Naive thymus-derived CD8-positive, alpha-beta T cell (primary cell): ENCODE measurements around the gene RBCK1. TPM values are rescaled to one million over a fixed set of nuclear protein-coding genes. Genes with fewer than 3 reads are reported as not detected.
A peak's percentile ranks its signal among the peaks of the same experiment; 100 is the strongest.
"Not testable (repeated sequence)": the region's sequence is repeated elsewhere in the genome, so short reads cannot be mapped to it uniquely, and the experiment has no call there.

Experiments used
- ATAC-seq, 2 donors: fragments of 150-1000 bp; cut with Tn5 transposase in 1 of 2; sonication (Bioruptor Pico), chemical (Tn5 transposase) in 1 of 2; 1 replicate in 1 of 2; 2 replicates in 1 of 2; pipeline ENCODE4 v1.10.0; 2021; ENCODE audit warnings: mild to moderate bottlenecking in 2 of 2, moderate library complexity in 2 of 2
- POLR2A ChIA-PET: fragments of 350-600 bp; sonication (Branson Sonifier 250); formaldehyde crosslinking; loops from one replicate; lab custom pipeline; 2021; ENCODE audit warnings: antibody characterized with exemption; lab: Charles Lee
- DNase-seq, 10 donors: peaks; one replicate each; pipeline versions ENCODE4 v3.0.0 to v3.0.0-alpha.2; 2020 to 2022
- H3K27ac Mint-ChIP-seq, 10 donors: one replicate each; pipeline ENCODE4 v1.8.0; 2020 to 2022; ENCODE audit warnings: mild to moderate bottlenecking in 10 of 10, mixed read lengths in 10 of 10, moderate library complexity in 4 of 10, inconsistent platforms in 1 of 10
- H3K27me3 Mint-ChIP-seq, 5 donors: one replicate each; pipeline ENCODE4 v1.8.0; 2021 to 2022; ENCODE audit warnings: mixed read lengths in 5 of 5
- H3K36me3 Mint-ChIP-seq, 3 donors: one replicate each; pipeline ENCODE4 v1.8.0; 2020 to 2022; ENCODE audit warnings: mixed read lengths in 3 of 3, mild to moderate bottlenecking in 2 of 3, inconsistent platforms in 1 of 3
- H3K4me1 Mint-ChIP-seq, 4 donors: one replicate each; pipeline ENCODE4 v1.8.0; 2021 to 2022; ENCODE audit warnings: mixed read lengths in 4 of 4
- H3K4me3 Mint-ChIP-seq, 10 donors: one replicate each; pipeline ENCODE4 v1.8.0; 2020 to 2022; ENCODE audit warnings: mild to moderate bottlenecking in 10 of 10, mixed read lengths in 10 of 10, moderate library complexity in 6 of 10, inconsistent platforms in 1 of 10
- H3K9me3 Mint-ChIP-seq, 9 donors: one replicate each; pipeline ENCODE4 v1.8.0; 2020 to 2022; ENCODE audit warnings: mixed read lengths in 9 of 9, mild to moderate bottlenecking in 3 of 9, inconsistent platforms in 1 of 9, moderate library complexity in 1 of 9
- polyA plus RNA-seq, 3 donors: library from polyadenylated mRNA; unstranded; fragments of 300-500 nt; fragmentation: Illumina TruSeq; gene quantifications; one replicate each; pipeline ENCODE4 v1.2.3, GENCODE V29; 2021
- total RNA-seq, 8 experiments: library from RNA in 2 of 8; stranded (reverse) in 2 of 8; gene quantifications; one replicate each; pipeline ENCODE4 v1.2.3 and lab custom pipeline; 2021 to 2026

Gene RBCK1
- total and polyA plus RNA-seq, 5 experiments from 2014 or later, result 65.3 to 116 (median 82.2) TPM

DNA sequence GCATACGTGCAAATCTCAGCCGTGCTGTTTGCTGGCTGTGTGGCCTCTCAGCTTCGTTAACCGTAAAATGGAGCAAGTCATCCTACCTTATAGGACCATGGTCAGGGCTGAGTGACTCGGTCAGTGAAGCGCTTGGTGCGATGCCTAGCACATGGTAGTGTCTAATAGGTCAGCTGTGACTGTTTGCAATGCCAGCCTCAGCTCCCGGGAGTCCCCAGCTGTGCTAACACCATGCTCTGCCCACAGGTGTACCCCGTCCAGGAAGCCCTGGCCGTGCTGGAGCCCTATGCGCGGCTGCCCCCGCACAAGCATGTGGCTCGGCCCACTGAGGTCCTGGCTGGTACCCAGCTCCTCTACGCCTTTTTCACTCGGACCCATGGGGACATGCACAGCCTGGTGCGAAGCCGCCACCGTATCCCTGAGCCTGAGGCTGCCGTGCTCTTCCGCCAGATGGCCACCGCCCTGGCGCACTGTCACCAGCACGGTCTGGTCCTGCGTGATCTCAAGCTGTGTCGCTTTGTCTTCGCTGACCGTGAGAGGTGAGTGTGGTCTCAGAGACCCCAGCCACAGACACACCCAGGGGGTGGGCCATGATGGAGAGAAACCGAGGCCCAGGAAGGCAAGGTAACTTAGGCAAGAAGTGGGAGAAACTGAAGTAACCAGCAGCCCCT lies 16.9 kb upstream of the RBCK1 start:
- ATAC-seq (no peak), DNase-seq (no peak)
- Mint-ChIP-seq H3K36me3 (peaks cover 0 to 77% (median 34%) of the 10 kb centered on the region in 3 donors), H3K27me3 (no peaks in the 10 kb centered on the region), H3K4me1 (peaks cover 0 to 2% (median 0%) of the 10 kb centered on the region in 4 donors), H3K9me3 (no peaks in the 10 kb centered on the region), H3K4me3 (no peak overlapping the region), H3K27ac (no peak overlapping the region)
- POLR2A ChIA-PET, result interaction anchor here (0.6 to 0.7 kb wide), 2 partner anchors 11 to 44 kb away, joined by 3 to 6 read pairs; partner anchors contain the start of gene TRIB3

DNA sequence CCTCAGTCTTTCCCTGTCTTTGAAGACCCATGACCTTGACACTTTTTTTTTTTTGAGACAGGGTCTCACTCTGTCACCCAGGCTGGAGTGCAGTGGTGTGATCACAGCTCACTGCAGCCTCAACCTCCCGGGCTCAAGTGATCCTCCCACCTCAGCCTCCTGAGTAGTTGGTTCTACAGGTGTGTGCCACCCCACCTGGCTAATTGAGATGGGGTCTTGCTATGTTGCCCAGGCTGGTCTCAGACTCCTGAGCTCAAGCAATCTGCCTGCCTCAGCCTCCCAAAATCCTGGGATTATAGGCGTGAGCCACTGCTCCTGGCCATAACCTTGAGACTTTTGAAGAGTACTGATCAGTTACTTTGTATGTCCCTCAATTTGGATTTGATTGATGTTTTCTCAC lies 14.8 kb upstream of the RBCK1 start:
- peaks cover 0 to 88% (median 38%) of the 10 kb centered on the region in 3 donors for H3K36me3 Mint-ChIP-seq
- peak in 1 of 10 donors; percentile 54 for DNase-seq
- H3K4me1 Mint-ChIP-seq, H3K9me3 Mint-ChIP-seq, H3K27me3 Mint-ChIP-seq, H3K4me3 Mint-ChIP-seq, POLR2A ChIA-PET, ATAC-seq: not testable (repeated sequence)
- peak overlapping the region in 1 of 10 donors; percentile 38 for H3K27ac Mint-ChIP-seq

DNA sequence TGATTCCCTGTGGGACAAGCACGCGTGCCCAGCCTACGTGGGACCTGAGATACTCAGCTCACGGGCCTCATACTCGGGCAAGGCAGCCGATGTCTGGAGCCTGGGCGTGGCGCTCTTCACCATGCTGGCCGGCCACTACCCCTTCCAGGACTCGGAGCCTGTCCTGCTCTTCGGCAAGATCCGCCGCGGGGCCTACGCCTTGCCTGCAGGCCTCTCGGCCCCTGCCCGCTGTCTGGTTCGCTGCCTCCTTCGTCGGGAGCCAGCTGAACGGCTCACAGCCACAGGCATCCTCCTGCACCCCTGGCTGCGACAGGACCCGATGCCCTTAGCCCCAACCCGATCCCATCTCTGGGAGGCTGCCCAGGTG lies 11.9 kb upstream of the RBCK1 start:
- Mint-ChIP-seq H3K27ac (no peak overlapping the region), H3K9me3 (no peaks in the 10 kb centered on the region), H3K4me1 (peaks cover 0 to 2% (median 0%) of the 10 kb centered on the region in 4 donors), H3K4me3 (no peak overlapping the region), H3K27me3 (no peaks in the 10 kb centered on the region), H3K36me3 (peaks cover 0 to 66% (median 25%) of the 10 kb centered on the region in 3 donors)
- no peak for ATAC-seq
- POLR2A ChIA-PET, result interaction anchor here (0.6 kb wide), 1 partner anchor 55 kb away, joined by 3 read pairs; no protein-coding TSS in a partner anchor
- DNase-seq, result no peak

DNA sequence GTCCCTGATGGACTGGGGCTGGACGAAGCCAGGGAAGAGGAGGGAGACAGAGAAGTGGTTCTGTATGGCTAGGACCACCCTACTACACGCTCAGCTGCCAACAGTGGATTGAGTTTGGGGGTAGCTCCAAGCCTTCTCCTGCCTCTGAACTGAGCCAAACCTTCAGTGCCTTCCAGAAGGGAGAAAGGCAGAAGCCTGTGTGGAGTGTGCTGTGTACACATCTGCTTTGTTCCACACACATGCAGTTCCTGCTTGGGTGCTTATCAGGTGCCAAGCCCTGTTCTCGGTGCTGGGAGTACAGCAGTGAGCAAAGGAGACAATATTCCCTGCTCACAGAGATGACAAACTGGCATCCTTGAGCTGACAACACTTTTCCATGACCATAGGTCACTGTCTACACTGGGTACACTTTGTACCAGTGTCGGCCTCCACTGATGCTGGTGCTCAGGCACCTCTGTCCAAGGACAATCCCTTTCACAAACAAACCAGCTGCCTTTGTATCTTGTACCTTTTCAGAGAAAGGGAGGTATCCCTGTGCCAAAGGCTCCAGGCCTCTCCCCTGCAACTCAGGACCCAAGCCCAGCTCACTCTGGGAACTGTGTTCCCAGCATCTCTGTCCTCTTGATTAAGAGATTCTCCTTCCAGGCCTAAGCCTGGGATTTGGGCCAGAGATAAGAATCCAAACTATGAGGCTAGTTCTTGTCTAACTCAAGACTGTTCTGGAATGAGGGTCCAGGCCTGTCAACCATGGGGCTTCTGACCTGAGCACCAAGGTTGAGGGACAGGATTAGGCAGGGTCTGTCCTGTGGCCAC lies 11.3 kb upstream of the RBCK1 start:
- H3K27ac Mint-ChIP-seq, result peak overlapping the region in 1 of 10 donors; percentile 15
- peaks cover 0 to 5% (median 3%) of the 10 kb centered on the region in 4 donors for H3K4me1 Mint-ChIP-seq
- peaks cover 0 to 60% (median 19%) of the 10 kb centered on the region in 3 donors for H3K36me3 Mint-ChIP-seq
- POLR2A ChIA-PET, result interaction anchor here (0.6 kb wide), 1 partner anchor 54 kb away, joined by 3 read pairs; no protein-coding TSS in a partner anchor
- H3K9me3 Mint-ChIP-seq, result no peaks in the 10 kb centered on the region
- no peak overlapping the region for H3K4me3 Mint-ChIP-seq
- H3K27me3 Mint-ChIP-seq, result no peaks in the 10 kb centered on the region
- no peak for DNase-seq
- ATAC-seq, result no peak

GRCh38 chr20:397432-398237 lies 10.5 kb upstream of the RBCK1 start:
- no peaks in the 10 kb centered on the region for H3K9me3 Mint-ChIP-seq
- POLR2A ChIA-PET, result no interaction called here
- ATAC-seq (no peak), DNase-seq (no peak)
- no peaks in the 10 kb centered on the region for H3K27me3 Mint-ChIP-seq
- no peak overlapping the region for H3K27ac Mint-ChIP-seq
- H3K4me3 Mint-ChIP-seq, result no peak overlapping the region
- peaks cover 0 to 12% (median 7%) of the 10 kb centered on the region in 4 donors for H3K4me1 Mint-ChIP-seq
- H3K36me3 Mint-ChIP-seq, result peaks cover 0 to 52% (median 14%) of the 10 kb centered on the region in 3 donors

GRCh38 chr20:399182-399707 lies 8.9 kb upstream of the RBCK1 start:
- POLR2A ChIA-PET, result no interaction called here

DNA sequence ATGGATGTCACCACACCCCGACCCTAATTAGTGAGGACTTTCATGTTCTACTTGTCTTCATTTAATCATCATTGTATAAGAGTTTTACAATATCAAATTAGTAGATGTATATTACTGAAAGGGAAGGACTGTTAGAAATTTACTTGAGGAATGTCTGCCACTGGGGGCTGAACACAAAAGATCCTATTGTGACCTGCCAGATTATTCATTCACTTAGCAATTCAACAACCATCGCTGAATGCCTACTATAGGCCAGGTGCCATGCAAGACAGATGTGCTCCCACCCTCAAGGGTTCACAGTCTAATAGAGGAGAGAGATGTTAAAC lies 8.0 kb upstream of the RBCK1 start:
- Mint-ChIP-seq H3K4me3 (no peak overlapping the region), H3K36me3 (peaks cover 0 to 28% (median 6%) of the 10 kb centered on the region in 3 donors), H3K27ac (no peak overlapping the region), H3K4me1 (peaks cover 3 to 19% (median 14%) of the 10 kb centered on the region in 4 donors), H3K9me3 (no peaks in the 10 kb centered on the region), H3K27me3 (no peaks in the 10 kb centered on the region)
- ATAC-seq (no peak), DNase-seq (no peak)
- POLR2A ChIA-PET, result no interaction called here

More at GRCh38 chr20:399182-399707, 8.9 kb upstream of the RBCK1 start:
- DNase-seq (no peak), ATAC-seq (no peak)
- Mint-ChIP-seq H3K9me3 (no peaks in the 10 kb centered on the region), H3K4me1 (peaks cover 3 to 19% (median 14%) of the 10 kb centered on the region in 4 donors), H3K4me3 (no peak overlapping the region), H3K27me3 (no peaks in the 10 kb centered on the region), H3K36me3 (peaks cover 0 to 36% (median 6%) of the 10 kb centered on the region in 3 donors), H3K27ac (no peak overlapping the region)

DNA sequence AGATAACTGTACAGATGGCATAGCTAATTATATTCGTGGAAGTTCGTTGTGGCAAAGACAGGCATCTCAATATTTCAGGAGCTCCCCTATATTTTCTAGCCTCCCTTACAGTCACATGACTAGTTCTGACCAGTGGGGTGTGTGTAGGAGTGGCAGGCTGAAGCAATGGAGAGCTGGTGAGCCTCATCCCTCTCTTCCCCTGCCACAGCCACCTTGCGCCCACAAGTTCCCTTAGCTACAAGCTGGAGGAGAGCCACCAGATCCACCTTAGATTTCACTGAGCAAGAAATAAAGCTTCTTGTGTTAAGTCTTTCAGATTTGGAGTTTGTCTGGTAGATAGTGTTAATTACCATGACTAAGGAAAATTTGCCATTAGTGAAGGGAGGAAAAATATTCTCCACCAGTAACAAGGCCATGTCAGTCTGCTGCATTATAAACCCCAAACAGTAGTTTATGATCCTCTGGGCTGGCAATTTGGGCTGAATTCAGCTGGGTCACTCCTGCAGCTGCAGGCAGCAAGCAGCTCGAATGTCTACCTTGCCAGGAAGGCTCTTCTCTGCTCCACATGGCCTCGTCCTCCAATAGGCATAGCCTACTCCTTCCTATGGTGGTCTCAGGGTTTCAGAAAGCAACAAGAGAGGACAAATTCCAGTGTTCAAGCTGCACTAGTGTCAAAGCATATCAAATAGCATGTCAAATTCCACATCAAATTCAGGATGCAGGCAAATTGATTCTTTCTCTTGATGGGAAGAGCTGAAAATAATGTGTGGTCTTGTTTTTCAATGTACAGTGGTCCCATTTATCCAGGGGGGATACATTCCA lies 7.4 kb upstream of the RBCK1 start:
- Mint-ChIP-seq H3K9me3 (no peaks in the 10 kb centered on the region), H3K4me1 (peaks cover 3 to 19% (median 14%) of the 10 kb centered on the region in 4 donors), H3K36me3 (peaks cover 0 to 22% (median 6%) of the 10 kb centered on the region in 3 donors), H3K27ac (peak overlapping the region in 1 of 10 donors; percentile 19), H3K27me3 (no peaks in the 10 kb centered on the region), H3K4me3 (no peak overlapping the region)
- POLR2A ChIA-PET, result interaction anchor here (0.6 kb wide), 1 partner anchor 118 kb away, joined by 4 read pairs; no protein-coding TSS in a partner anchor
- DNase-seq, result no peak
- ATAC-seq, result no peak

DNA sequence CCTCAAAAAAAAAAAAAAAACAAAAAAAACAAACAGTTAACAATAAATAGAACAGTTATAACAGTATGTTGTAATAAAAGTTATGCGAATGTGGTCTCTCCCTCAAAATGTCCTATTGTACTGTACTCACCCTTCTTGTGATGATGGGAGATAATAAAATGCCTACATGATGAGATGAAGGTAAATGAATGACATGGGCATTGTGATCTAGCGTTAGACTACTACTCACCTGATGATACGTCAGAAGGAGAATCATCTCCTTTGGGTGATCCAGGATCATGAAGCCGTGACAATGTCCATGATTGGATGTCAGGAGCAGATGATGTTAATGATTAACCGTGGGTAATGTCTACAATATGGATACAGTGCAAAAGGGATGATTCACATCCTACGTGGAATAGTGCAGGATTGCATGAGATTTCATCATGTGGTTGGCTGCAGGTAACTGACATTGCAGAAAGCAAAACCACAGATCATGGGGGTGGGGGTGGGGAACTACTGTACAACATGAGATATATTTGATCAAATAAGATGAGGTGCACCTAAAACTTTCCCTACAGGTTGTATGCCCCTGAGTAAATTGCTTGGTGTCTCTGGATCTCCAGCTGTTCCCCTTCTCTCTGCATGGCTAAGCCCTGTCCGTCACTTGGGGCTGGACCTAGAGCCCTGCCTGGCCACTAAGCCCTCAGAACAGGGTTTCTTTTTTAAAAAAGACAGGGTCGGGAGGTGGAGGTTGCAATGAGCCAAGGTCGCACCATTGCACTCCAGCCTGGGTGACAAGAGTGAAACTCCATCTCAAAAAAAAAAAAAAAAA lies 6.2 kb upstream of the RBCK1 start:
- Mint-ChIP-seq H3K27ac (no peak overlapping the region), H3K36me3 (peaks cover 0 to 14% (median 4%) of the 10 kb centered on the region in 3 donors), H3K9me3 (no peaks in the 10 kb centered on the region), H3K4me1 (peaks cover 5 to 22% (median 16%) of the 10 kb centered on the region in 4 donors), H3K4me3 (peak overlapping the region in 2 of 10 donors; percentile 16 to 58), H3K27me3 (no peaks in the 10 kb centered on the region)
- no peak for DNase-seq
- POLR2A ChIA-PET, result interaction anchor here (0.6 kb wide), 1 partner anchor 24 kb away, joined by 3 read pairs; no protein-coding TSS in a partner anchor
- no peak for ATAC-seq

DNA sequence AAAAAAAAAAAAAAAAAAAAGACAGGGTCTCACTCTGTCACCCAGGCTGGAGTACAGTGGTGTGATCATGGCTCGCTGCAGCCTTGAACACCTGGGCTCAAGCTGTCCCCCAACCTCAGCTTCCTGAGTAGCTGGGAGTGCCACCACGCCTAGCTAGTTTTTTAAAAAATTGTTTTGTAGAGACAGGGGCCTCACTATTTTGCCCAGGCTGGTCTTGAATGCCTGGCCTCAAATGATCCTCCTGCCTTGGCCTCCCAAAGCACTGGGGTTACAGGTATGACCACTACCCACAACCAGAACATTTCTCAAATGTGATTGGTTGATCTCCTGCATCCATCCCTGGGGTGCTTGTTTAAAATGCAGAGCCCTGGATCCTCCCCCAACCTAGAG lies 5.6 kb upstream of the RBCK1 start:
- H3K9me3 Mint-ChIP-seq, result no peaks in the 10 kb centered on the region
- ATAC-seq (no peak), DNase-seq (no peak)
- H3K4me3 Mint-ChIP-seq, result peak overlapping the region in 1 of 10 donors; percentile 46
- POLR2A ChIA-PET, result interaction anchor here (0.5 to 1.3 kb wide), 3 partner anchors 11 to 36 kb away, joined by 3 read pairs; no protein-coding TSS in a partner anchor
- no peaks in the 10 kb centered on the region for H3K27me3 Mint-ChIP-seq
- H3K36me3 Mint-ChIP-seq, result peaks cover 0 to 8% (median 1%) of the 10 kb centered on the region in 3 donors
- H3K27ac Mint-ChIP-seq, result no peak overlapping the region
- peaks cover 10 to 28% (median 23%) of the 10 kb centered on the region in 4 donors for H3K4me1 Mint-ChIP-seq
